Fibroblast of skin of left quadriceps (primary cell): ENCODE results near the gene SPTAN1.

Experiments used
- DNase-seq, 2 experiments: peaks; one replicate each; pipeline ENCODE4 v3.0.0-alpha.2; 2013; ENCODE audit warnings: low read depth in 2 of 2

SPTAN1 gene

DNA sequence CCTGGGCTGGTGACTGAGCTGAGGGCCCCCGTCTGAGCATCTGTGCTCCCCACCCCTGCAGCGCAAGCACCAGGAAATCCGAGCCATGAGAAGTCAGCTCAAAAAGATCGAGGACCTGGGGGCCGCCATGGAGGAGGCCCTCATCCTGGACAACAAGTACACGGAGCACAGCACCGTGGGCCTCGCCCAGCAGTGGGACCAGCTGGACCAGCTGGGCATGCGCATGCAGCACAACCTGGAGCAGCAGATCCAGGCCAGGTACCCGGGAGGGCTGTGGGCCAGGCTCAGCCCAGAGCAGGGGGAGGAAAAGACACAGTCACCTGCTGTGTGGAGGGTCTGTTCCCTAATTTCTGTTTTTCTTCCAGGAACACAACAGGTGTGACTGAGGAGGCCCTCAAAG is 79.7 kb downstream of the SPTAN1 start:
- no peak for DNase-seq

DNA sequence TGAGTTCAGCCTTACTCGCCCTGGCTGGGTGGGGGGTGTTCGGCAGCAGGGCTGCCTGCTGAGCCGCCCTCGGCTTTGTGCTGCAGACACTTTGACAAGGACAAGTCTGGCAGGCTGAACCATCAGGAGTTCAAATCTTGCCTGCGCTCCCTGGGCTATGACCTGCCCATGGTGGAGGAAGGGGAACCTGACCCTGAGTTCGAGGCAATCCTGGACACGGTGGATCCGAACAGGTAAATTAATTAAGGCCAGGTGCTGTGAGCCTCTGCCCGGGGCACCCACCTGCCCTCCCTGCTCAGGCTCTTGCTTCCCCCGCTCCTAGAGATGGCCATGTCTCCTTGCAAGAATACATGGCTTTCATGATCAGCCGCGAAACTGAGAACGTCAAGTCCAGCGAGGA is 80.1 kb downstream of the SPTAN1 start:
- DNase-seq, result no peak

- no peak for DNase-seq
Observed at GRCh38 chr9:128633057-128633456, 80.7 kb downstream of the SPTAN1 start.

GRCh38 chr9:128633601-128634000 is 81.2 kb downstream of the SPTAN1 start:
- no peak for DNase-seq

- DNase-seq, result no peak
Observed at GRCh38 chr9:128634111-128634510, 81.7 kb downstream of the SPTAN1 start.

GRCh38 chr9:128634651-128635262 is 82.4 kb downstream of the SPTAN1 start:
- DNase-seq, result no peak

DNA sequence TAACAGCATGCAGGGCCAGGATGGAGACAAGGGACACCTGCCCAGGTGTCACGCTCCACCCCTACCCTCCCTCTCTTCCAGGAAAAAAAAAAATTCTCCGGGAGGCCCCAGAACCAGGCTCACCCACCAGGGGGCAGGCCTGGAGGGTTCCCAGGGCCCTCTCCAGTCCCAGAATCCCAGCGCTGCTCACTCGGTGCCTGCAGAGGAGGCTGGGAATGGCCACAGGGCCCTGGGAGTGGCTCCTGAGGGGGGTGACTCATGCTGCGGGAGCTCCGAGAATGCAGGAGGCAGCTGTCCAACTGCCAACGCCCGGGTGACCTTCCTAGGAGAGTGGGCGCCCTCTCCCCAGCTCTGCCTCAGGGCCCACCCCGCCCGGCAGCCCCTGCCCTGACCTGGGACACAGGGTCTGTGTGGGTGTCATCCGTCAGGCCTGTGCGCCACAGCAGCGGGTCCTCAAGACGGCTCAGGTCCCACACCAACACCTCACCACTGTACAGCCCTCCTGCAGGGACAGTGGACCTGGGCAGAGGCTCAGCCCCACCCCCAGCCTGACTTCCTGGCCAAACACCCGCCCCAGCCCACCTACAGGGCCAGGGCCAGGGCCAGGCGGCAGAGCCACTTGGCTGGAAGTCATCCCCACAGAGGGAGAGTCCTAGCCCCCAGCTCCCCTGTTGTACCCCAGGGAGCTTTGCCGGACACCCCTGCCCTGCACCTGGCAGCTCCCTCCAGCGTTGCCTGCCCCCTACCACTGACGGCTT is 83.1 kb downstream of the SPTAN1 start:
- DNase-seq, result peak; percentile 91 to 93

- DNase-seq, result no peak
Observed at GRCh38 chr9:128636024-128636390, 83.6 kb downstream of the SPTAN1 start.

GRCh38 chr9:128636556-128637530 is 84.5 kb downstream of the SPTAN1 start:
- no peak for DNase-seq

DNA sequence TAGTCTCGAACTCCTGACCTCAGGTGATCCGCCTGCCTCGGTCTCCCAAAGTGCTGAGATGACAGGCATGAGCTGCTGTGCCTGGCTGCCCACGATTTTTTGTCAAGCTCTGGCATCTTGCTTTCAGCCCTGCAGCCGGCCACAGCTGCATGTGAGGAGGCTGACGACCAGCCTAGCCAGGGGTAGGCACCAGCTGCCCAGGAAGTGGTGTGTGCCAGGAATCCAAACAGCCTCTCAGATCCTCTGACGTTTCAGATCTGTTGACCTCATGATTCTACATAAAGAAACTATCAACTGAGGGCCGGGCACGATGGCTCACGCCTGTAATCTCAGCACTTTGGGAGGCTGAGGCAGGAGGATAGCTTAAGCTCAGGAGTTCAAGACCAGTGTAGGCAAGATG is 85.3 kb downstream of the SPTAN1 start:
- no peak for DNase-seq

GRCh38 chr9:128638580-128638979 is 86.2 kb downstream of the SPTAN1 start:
- no peak for DNase-seq

DNA sequence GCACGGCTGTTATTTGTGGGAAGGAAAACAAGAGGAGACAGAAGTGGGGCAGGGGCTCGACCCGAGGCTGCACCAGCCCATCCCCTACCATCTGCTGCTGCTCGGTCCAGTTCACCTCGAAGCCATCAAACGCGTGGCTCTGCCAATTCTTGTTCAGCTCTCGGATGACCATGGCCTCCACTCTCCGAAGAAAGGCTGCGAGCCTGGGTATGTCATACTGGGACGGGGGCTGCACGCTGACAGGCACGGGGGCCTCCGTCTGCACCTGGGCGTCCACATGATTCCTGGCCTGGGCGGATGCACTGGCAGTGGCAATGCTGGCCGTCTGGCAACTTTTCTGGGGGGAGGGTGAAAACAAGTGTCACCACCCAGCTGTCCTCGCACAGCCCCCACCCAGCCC is 88.2 kb downstream of the SPTAN1 start:
- DNase-seq, result no peak

DNA sequence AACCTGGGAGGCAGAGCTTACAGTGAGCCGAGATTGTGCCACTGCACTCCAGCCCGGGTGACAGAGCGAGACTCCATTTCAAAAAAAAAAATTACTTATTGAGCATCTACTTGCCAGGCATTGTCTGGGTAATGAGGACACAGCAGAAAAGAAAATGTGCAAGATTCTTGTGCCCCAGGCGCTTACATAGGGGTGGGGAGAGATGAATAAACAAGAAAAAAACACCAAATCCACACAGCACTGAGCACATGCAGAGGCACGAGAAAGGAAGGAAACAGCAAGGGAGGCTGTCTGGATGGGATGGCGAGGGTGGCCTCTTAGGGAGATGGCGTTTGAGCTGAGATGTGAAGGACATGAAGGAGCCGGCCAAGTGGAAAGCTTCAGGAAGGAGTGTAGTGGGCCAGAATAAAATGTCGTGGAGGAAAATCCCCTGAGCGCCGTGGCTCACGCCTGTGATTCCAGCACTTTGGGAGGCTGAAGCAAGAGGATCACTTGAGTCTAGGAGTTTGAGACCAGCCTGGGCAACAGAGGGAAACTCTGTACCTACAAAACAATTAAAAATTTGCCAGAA is 90.4 kb downstream of the SPTAN1 start:
- no peak for DNase-seq

DNA sequence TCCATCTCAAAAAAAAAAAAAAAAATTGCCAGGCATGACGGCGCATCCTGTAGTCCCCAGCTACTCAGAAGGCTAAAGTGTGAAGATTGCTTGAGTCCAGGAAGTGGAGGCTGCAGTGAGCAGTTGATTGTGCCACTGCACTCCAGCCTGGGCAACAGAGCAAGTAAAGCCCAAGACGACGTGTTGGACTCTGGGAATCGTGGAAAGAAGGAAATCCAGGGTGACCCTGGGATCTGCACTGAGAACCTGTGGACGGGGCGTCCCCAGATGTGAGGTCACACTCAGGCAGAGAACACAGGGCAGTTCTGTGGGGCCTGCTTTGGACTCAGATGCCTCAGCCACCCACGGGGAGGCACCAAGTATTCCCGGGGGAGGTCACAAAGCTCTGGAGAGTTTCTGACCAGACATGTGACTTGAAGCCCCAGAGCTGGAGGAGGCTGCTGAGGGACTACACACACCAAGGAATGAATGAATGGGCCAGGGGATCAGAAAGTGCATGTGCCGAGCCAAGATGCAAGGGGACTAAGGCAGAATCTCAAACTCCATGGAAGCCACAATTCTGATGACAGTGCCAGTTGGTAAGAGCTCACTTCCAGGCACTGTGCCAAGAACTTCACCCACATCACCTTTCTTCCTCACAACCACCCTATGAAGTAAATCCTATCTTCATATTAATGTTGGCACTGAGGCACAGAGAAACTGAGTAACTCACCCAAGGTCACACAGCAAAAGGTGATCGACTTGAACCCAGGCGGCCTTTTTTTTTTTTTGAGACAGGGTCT is 91.3 kb downstream of the SPTAN1 start:
- no peak for DNase-seq

- peak in 1 of 2 experiments; percentile 9 for DNase-seq
Observed at GRCh38 chr9:128648206-128648605, 95.8 kb downstream of the SPTAN1 start.

DNA sequence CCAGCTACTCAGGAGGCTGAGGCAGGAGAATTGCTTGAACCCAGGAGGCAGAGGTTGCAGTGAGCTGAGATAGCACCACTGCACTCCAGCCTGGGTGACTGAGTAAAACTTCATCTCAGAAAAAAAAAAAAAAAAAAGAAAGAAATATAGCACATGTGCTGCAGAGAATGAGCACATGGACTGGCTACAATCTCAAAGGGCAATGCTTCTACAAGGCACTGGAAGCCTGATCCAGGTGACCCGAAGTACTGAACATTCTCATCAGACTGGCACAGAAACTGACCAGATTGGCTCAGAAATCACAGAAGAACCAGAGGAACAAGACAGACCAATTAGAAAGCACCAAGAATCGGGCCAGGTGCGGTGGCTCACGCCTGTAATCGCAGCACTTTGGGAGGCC is 99.4 kb downstream of the SPTAN1 start:
- no peak for DNase-seq

GRCh38 chr9:128653908-128654307 is 101.5 kb downstream of the SPTAN1 start:
- no peak for DNase-seq

GRCh38 chr9:128654481-128654880 is 102.1 kb downstream of the SPTAN1 start:
- DNase-seq, result no peak

DNA sequence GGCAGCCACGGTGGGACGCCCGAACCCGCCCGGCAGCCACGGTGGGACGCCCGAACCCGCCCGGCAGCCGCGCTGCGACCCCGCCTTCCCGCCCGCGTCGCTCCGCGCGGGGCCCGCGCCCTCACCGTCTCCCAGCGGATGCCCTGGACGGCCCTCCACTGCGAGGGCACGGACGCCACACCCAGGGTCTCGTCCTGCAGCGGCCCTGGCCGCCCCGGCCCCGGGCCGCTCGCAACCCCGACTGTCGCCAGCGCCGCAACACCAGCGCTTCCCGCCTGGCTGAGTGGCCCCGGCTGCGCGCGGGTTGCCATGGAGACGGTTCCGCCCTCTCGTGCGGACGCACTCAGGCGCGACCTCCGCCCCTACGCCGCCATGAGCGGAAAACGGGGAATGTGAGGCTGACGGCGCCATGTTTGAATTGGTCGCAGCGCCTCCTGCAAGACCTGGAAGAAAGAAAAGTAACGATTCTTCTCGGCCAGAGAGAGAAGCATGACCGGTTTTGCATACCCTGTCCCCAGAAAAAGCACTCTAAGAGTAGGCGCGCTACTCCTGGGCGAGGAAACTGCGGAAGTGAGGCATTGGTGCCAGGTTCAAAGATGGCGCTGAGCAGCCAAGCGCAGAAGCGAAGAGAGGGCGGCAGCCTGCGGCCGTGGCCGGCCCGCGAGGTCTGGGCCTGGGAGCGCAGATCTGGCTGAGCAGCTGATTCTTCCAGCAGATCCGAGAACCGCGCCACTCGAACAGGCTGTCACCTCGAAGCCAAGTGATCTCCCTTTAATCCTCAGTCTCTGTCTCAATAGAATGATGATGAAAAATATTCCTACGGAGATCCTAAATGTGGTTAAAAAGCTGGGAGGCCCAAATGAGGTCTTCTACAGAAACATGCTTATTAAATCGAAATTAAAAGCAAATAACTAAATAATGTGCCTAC is 104.3 kb downstream of the SPTAN1 start, which contains the start of gene DYNC2I2:
TSS of gene DYNC2I2 (minus strand) at position 432 of the 928 bp plus-strand sequence. CDS start at position 311, 121 bp downstream.
- DNase-seq, result peak; percentile 86 to 87

DNA sequence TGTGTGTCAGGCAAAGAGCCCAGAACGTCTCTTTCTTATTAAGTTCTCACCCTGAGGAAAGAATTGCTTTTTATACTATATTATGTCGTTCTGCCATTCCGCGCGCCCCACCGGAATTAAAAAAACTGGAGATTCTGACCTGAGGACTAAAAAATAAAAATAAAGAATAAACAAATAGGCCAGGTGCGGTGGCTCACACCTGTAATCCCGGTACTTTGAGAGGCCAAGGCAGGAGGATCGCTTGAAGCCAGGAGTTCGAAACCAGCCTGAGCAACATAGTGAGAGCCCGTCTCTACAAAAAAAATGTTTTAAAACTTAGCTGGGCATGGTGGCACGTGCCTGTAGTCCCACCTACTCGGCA is 104.9 kb downstream of the SPTAN1 start:
- no peak for DNase-seq
